Psoas muscle (tissue), 8 donors: Measurements from ENCODE around the gene HOXA11. TPM values are rescaled to one million over a fixed set of nuclear protein-coding genes. Genes with fewer than 3 reads are reported as not detected.

Experiments
- ATAC-seq, 4 donors: fragments of 200-7000 bp; cut with Tn5 transposase; one replicate each; pipeline ENCODE4 v1.9.1; 2020; ENCODE audit warnings: moderate library complexity in 3 of 4, mild to moderate bottlenecking in 2 of 4
- DNase-seq, 2 donors: peaks; one replicate each; pipeline ENCODE4 v3.0.0-alpha.2; 2020
- H3K27ac ChIP-seq: fragments of 200-600 bp; one replicate; pipeline ENCODE4 v1.8.0; 2022
- H3K27me3 ChIP-seq, 3 donors: fragments of 200-600 bp in 1 of 3; one replicate each; pipeline versions ENCODE4 v1.6.1 to v1.8.0; 2013 to 2022; ENCODE audit warnings: low read length in 2 of 3, mild to moderate bottlenecking in 2 of 3, moderate library complexity in 1 of 3; ENCODE audit not compliant: insufficient read depth in 3 of 3
- H3K36me3 ChIP-seq, 2 donors: fragments of 200-600 bp in 1 of 2; one replicate each; pipeline versions ENCODE4 v1.6.1 to v1.8.0; 2013 to 2022; ENCODE audit warnings: low read depth in 1 of 2, mild to moderate bottlenecking in 1 of 2, moderate library complexity in 1 of 2; ENCODE audit not compliant: insufficient read depth in 1 of 2
- H3K4me1 ChIP-seq: fragments of 200-600 bp; one replicate; pipeline ENCODE4 v1.8.0; 2022
- H3K4me3 ChIP-seq: fragments of 200-600 bp; one replicate; pipeline ENCODE4 v1.8.0; 2022; ENCODE audit warnings: mild to moderate bottlenecking
- H3K9me3 ChIP-seq: fragments of 200-600 bp; one replicate; pipeline ENCODE4 v1.8.0; 2022
- WGBS, 3 donors: extraction: QIAGEN DNeasy Blood & Tissue Kit; methylation state at CpG; one replicate each; pipeline versions ENCODE4 v1.1.6 to v1.1.7; 2013; 5-methylcytosine and 5-hydroxymethylcytosine counted together
- intact Hi-C, 2 donors: fragments of 100-400 bp; cut with DNase I; formaldehyde crosslinking; loops; one replicate each; pipeline versions ENCODE4 v1.11.0 to v1.14.2; 2022
- polyA plus RNA-seq, 3 donors: library from polyadenylated mRNA; stranded (reverse); fragments of 200-250 nt; gene quantifications; one replicate each; pipeline ENCODE4 v1.2.3, GENCODE V29; 2013
- total RNA-seq, 4 donors: library from RNA; stranded (reverse); fragmentation: NEBNext Ultra II Directional in 2 of 4; extraction: Animal tissue kit (Norgen Biotek cat#: 25700) in 2 of 4; gene quantifications; one replicate each; pipeline versions ENCODE4 v1.2.1 to v1.2.4, GENCODE V29; 2021 to 2023
- TF ChIP-seq, protein P1 (sequence below): fragments of 200-600 bp; IDR thresholded peaks from one replicate; pipeline ENCODE4 v1.8.0; 2022; ENCODE audit warnings: antibody characterized with exemption
- donor health status: healthy with polysubstance abuse.
- donor health status: DM: no; HTN: no; CAD: no; lungs with moderate emphysema.
- donor health status: Bipolar disorder and iron deficiency.
- donor health status: healthy.
- donor health status: DM: yes; HTN: yes; CAD: no.
- donor health status: DM: no; HTN: no; CAD: no.
- donor health status: DM: no; HTN: no; CAD: no.
- donor health status: DM: yes; HTN: yes; CAD: no.

Gene HOXA11
- total and polyA plus RNA-seq, 7 donors, result 0.08 to 1.1 (median 0.57) TPM; not detected in 3

DNA sequence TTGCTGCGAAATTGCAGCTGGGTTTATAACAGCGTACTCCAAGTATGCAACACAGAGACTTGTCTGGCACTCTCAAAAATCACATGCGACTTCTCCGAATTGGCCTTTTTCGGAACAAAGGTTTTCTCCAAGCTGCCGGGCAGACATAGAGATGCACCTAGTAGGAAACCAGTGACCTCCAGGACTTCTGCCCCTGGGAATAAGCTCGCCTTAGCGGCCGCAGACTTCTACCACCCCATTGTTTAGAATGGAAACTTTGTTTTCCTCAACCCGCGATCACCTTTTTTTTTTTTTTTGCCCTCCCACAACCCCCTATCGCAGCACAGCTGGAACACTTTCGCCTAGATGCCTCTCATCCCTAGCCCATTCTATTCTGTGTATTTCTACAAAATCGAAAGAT is 6.0 kb downstream of the HOXA11 start:
- ATAC-seq (no peak), DNase-seq (no peak)
- Histone ChIP-seq H3K36me3 (no peaks in the 10 kb centered on the region), H3K4me3 (peak overlapping the region; percentile 79), H3K4me1 (peaks cover 33% of the 10 kb centered on the region), H3K9me3 (no peaks in the 10 kb centered on the region), H3K27ac (peak overlapping the region; percentile 92), H3K27me3 (peaks cover 0 to 28% (median 4%) of the 10 kb centered on the region in 3 donors)
- intact Hi-C loops, result no loop called here
- TF ChIP-seq, protein P1, sequence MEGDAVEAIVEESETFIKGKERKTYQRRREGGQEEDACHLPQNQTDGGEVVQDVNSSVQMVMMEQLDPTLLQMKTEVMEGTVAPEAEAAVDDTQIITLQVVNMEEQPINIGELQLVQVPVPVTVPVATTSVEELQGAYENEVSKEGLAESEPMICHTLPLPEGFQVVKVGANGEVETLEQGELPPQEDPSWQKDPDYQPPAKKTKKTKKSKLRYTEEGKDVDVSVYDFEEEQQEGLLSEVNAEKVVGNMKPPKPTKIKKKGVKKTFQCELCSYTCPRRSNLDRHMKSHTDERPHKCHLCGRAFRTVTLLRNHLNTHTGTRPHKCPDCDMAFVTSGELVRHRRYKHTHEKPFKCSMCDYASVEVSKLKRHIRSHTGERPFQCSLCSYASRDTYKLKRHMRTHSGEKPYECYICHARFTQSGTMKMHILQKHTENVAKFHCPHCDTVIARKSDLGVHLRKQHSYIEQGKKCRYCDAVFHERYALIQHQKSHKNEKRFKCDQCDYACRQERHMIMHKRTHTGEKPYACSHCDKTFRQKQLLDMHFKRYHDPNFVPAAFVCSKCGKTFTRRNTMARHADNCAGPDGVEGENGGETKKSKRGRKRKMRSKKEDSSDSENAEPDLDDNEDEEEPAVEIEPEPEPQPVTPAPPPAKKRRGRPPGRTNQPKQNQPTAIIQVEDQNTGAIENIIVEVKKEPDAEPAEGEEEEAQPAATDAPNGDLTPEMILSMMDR, result no peak
- 31 to 45% (median 41%) methylated on average over 14 of the region's 14 CpGs for WGBS, 3 donors

DNA sequence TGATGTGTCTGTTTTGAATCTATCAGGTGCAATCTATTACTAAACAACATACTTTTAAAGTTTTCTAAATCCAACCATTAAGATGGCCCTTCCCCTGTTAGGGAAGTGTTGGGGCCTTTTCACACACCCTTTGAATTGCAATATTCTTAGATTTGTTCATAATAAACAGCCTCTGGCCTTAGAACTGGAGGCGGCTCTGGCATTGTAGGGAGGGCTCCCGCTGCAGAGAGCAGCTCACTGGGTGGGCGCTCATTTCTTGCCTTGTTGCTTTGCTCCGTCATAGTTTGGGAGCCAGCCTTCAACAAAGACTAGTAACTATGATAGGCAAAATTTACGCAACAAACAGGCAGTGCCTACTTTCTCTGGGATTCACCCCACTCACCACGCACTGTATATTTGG is 6.7 kb downstream of the HOXA11 start:
- peak in 1 of 2 donors; percentile 54 for DNase-seq
- peak in 2 of 4 donors; percentile 19 to 37 for ATAC-seq
- H3K27me3 ChIP-seq, result peaks cover 0 to 22% (median 2%) of the 10 kb centered on the region in 3 donors
- peak overlapping the region; percentile 79 for H3K4me3 ChIP-seq
- peak overlapping the region; percentile 92 for H3K27ac ChIP-seq
- peaks cover 27% of the 10 kb centered on the region for H3K4me1 ChIP-seq
- intact Hi-C loops, result no loop called here
- WGBS, 3 donors, result 47 to 72% (median 66%) methylated on average over 6 of the region's 6 CpGs
- H3K9me3 ChIP-seq, result no peaks in the 10 kb centered on the region
- TF ChIP-seq, protein P1, result no peak
- H3K36me3 ChIP-seq, result no peaks in the 10 kb centered on the region

- peak overlapping the region; percentile 92 for H3K27ac ChIP-seq
- intact Hi-C loops, result no loop called here
- H3K9me3 ChIP-seq, result no peaks in the 10 kb centered on the region
- no peak for DNase-seq
- no peak for ATAC-seq
- H3K4me1 ChIP-seq, result peaks cover 23% of the 10 kb centered on the region
- no peaks in the 10 kb centered on the region for H3K36me3 ChIP-seq
- peaks cover 0 to 17% (median 0%) of the 10 kb centered on the region in 3 donors for H3K27me3 ChIP-seq
- peak overlapping the region; percentile 79 for H3K4me3 ChIP-seq
- TF ChIP-seq, protein P1, result no peak
- WGBS, 3 donors, result 43 to 52% (median 52%) methylated on average over 5 of the region's 5 CpGs
Measured at GRCh38 chr7:27177795-27178320, 7.2 kb downstream of the HOXA11 start.

- Histone ChIP-seq H3K9me3 (no peaks in the 10 kb centered on the region), H3K4me3 (peak overlapping the region; percentile 79), H3K4me1 (peaks cover 23% of the 10 kb centered on the region), H3K27ac (peak overlapping the region; percentile 92), H3K27me3 (peaks cover 0 to 10% (median 0%) of the 10 kb centered on the region in 3 donors), H3K36me3 (no peaks in the 10 kb centered on the region)
- ATAC-seq, result peak in 1 of 4 donors; percentile 4
- peak in 1 of 2 donors; percentile 70 for DNase-seq
- WGBS, 3 donors, result 41 to 53% (median 46%) methylated on average over 22 of the region's 22 CpGs
- intact Hi-C loops, result no loop called here
- TF ChIP-seq, protein P1, result no peak
Measured at GRCh38 chr7:27176962-27177794, 7.9 kb downstream of the HOXA11 start.
